Psoas muscle (tissue), 8 donors: ENCODE data around the gene HAUS5. TPM values are rescaled to one million over a fixed set of nuclear protein-coding genes. Genes with fewer than 3 reads are reported as not detected.
A peak's percentile ranks its signal among the peaks of the same experiment; 100 is the strongest.

Experiments used
- ATAC-seq, 4 donors: fragments of 200-7000 bp; cut with Tn5 transposase; one replicate each; pipeline ENCODE4 v1.9.1; 2020; ENCODE audit warnings: moderate library complexity in 3 of 4, mild to moderate bottlenecking in 2 of 4
- DNase-seq, 2 donors: peaks; one replicate each; pipeline ENCODE4 v3.0.0-alpha.2; 2020
- H3K27ac ChIP-seq: fragments of 200-600 bp; one replicate; pipeline ENCODE4 v1.8.0; 2022
- H3K27me3 ChIP-seq, 3 donors: fragments of 200-600 bp in 1 of 3; one replicate each; pipeline versions ENCODE4 v1.6.1 to v1.8.0; 2013 to 2022; ENCODE audit warnings: low read length in 2 of 3, mild to moderate bottlenecking in 2 of 3, moderate library complexity in 1 of 3; ENCODE audit not compliant: insufficient read depth in 3 of 3
- H3K36me3 ChIP-seq, 2 donors: fragments of 200-600 bp in 1 of 2; one replicate each; pipeline versions ENCODE4 v1.6.1 to v1.8.0; 2013 to 2022; ENCODE audit warnings: low read depth in 1 of 2, mild to moderate bottlenecking in 1 of 2, moderate library complexity in 1 of 2; ENCODE audit not compliant: insufficient read depth in 1 of 2
- H3K4me1 ChIP-seq: fragments of 200-600 bp; one replicate; pipeline ENCODE4 v1.8.0; 2022
- H3K4me3 ChIP-seq: fragments of 200-600 bp; one replicate; pipeline ENCODE4 v1.8.0; 2022; ENCODE audit warnings: mild to moderate bottlenecking
- H3K9me3 ChIP-seq: fragments of 200-600 bp; one replicate; pipeline ENCODE4 v1.8.0; 2022
- WGBS, 3 donors: extraction: QIAGEN DNeasy Blood & Tissue Kit; methylation state at CpG; one replicate each; pipeline versions ENCODE4 v1.1.6 to v1.1.7; 2013; 5-methylcytosine and 5-hydroxymethylcytosine counted together
- intact Hi-C, 2 donors: fragments of 100-400 bp; cut with DNase I; formaldehyde crosslinking; loops; one replicate each; pipeline versions ENCODE4 v1.11.0 to v1.14.2; 2022
- polyA plus RNA-seq, 3 donors: library from polyadenylated mRNA; stranded (reverse); fragments of 200-250 nt; gene quantifications; one replicate each; pipeline ENCODE4 v1.2.3, GENCODE V29; 2013
- total RNA-seq, 4 donors: library from RNA; stranded (reverse); fragmentation: NEBNext Ultra II Directional in 2 of 4; extraction: Animal tissue kit (Norgen Biotek cat#: 25700) in 2 of 4; gene quantifications; one replicate each; pipeline versions ENCODE4 v1.2.1 to v1.2.4, GENCODE V29; 2021 to 2023
- TF ChIP-seq, protein P1 (sequence below): fragments of 200-600 bp; IDR thresholded peaks from one replicate; pipeline ENCODE4 v1.8.0; 2022; ENCODE audit warnings: antibody characterized with exemption
- donor health status: healthy with polysubstance abuse.
- donor health status: DM: no; HTN: no; CAD: no; lungs with moderate emphysema.
- donor health status: Bipolar disorder and iron deficiency.
- donor health status: healthy.
- donor health status: DM: yes; HTN: yes; CAD: no.
- donor health status: DM: no; HTN: no; CAD: no.
- donor health status: DM: no; HTN: no; CAD: no.
- donor health status: DM: yes; HTN: yes; CAD: no.

Gene HAUS5
- total and polyA plus RNA-seq, 7 donors = 2.5 to 6.1 (median 3.6) TPM

- Histone ChIP-seq H3K4me3 (no peak overlapping the region), H3K27me3 (no peaks in the 10 kb centered on the region), H3K36me3 (no peaks in the 10 kb centered on the region), H3K9me3 (peaks cover 4% of the 10 kb centered on the region), H3K4me1 (peaks cover 9% of the 10 kb centered on the region), H3K27ac (no peak overlapping the region)
- intact Hi-C loops = no loop called here
- TF ChIP-seq, protein P1, sequence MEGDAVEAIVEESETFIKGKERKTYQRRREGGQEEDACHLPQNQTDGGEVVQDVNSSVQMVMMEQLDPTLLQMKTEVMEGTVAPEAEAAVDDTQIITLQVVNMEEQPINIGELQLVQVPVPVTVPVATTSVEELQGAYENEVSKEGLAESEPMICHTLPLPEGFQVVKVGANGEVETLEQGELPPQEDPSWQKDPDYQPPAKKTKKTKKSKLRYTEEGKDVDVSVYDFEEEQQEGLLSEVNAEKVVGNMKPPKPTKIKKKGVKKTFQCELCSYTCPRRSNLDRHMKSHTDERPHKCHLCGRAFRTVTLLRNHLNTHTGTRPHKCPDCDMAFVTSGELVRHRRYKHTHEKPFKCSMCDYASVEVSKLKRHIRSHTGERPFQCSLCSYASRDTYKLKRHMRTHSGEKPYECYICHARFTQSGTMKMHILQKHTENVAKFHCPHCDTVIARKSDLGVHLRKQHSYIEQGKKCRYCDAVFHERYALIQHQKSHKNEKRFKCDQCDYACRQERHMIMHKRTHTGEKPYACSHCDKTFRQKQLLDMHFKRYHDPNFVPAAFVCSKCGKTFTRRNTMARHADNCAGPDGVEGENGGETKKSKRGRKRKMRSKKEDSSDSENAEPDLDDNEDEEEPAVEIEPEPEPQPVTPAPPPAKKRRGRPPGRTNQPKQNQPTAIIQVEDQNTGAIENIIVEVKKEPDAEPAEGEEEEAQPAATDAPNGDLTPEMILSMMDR = no peak
- ATAC-seq (no peak), DNase-seq (no peak)
- 68 to 75% (median 74%) methylated on average over 2 of the region's 2 CpGs for WGBS, 3 donors
Measured at GRCh38 chr19:35608251-35608650, 4.3 kb upstream of the HAUS5 start.

DNA sequence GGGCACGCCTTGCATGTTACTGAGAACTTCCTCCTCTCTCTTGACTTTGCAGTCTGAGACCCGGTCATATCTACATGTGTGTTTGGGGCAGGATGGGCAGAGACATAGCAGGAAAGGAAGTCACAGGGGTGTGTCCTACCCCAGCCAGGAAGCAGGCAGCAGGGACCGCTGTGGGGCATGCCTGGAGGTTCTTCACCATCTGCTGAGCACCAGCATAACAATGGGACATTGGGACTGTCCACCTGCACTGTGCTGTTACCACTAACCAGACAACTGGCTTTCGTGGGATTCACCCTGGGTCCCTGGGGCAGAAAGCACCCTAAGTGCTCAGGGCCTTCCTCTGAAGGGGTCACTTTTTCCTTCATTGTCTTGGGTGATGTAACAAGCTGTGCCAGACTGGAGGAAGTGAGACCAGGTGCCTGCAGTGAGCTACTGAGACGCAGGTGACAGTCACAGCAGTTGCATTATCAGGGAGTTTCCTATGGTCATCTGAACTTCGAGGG, 2.6 kb upstream of the HAUS5 start:
- TF ChIP-seq, protein P1 = no peak
- Histone ChIP-seq H3K27ac (no peak overlapping the region), H3K36me3 (no peaks in the 10 kb centered on the region), H3K4me3 (no peak overlapping the region), H3K4me1 (peaks cover 9% of the 10 kb centered on the region), H3K27me3 (no peaks in the 10 kb centered on the region), H3K9me3 (peaks cover 4% of the 10 kb centered on the region)
- intact Hi-C loops = loop anchor here in 1 of 2 donors (5.0 kb wide), 1 partner anchor 68 kb away; no protein-coding TSS in a partner anchor
- ATAC-seq = no peak
- WGBS, 3 donors = 70 to 79% (median 72%) methylated on average over 6 of the region's 6 CpGs
- DNase-seq = peak in 1 of 2 donors; percentile 34

GRCh38 chr19:35612224-35612558, 344 bp upstream of the HAUS5 start:
- intact Hi-C loops = loop anchor here in 1 of 2 donors (5.0 kb wide), 1 partner anchor 70 kb away; no protein-coding TSS in a partner anchor
- peaks cover 0 to 12% of the 10 kb centered on the region in 2 donors for H3K36me3 ChIP-seq
- ATAC-seq = no peak
- TF ChIP-seq, protein P1 = no peak
- H3K27ac ChIP-seq = peak overlapping the region; percentile 57
- H3K9me3 ChIP-seq = peaks cover 4% of the 10 kb centered on the region
- H3K4me3 ChIP-seq = peak overlapping the region; percentile 82
- no peaks in the 10 kb centered on the region for H3K27me3 ChIP-seq
- WGBS, 3 donors = 26 to 31% (median 29%) methylated on average over 9 of the region's 9 CpGs
- peaks cover 9% of the 10 kb centered on the region for H3K4me1 ChIP-seq
- DNase-seq = no peak

DNA sequence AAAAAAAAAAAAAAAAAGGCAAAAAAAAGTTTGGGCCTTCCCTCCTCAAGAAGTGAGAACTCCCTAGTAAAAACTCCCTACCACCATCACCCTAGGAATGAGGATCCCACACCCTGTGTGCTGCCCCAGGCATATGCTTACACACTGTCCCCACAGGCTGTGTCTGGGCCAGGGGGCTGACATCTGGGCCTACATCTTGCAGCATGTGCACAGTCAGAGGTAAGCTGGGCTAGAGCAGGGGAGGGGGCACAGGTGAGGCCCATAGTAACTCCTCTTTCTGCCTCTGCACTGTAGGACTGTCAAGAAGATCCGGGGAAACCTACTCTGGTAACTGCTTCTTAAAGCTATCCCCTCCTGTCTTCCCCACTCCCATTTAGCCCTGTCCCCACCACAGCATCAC, 1.0 kb downstream of the HAUS5 start:
- H3K9me3 ChIP-seq = no peaks in the 10 kb centered on the region
- peak in 1 of 2 donors; percentile 45 for DNase-seq
- H3K27me3 ChIP-seq = no peaks in the 10 kb centered on the region
- peaks cover 9% of the 10 kb centered on the region for H3K4me1 ChIP-seq
- no peak for ATAC-seq
- intact Hi-C loops = loop anchor here in 1 of 2 donors (5.0 kb wide), 1 partner anchor 71 kb away; no protein-coding TSS in a partner anchor
- H3K27ac ChIP-seq = no peak overlapping the region
- peaks cover 0 to 18% of the 10 kb centered on the region in 2 donors for H3K36me3 ChIP-seq
- 54 to 77% (median 71%) methylated on average over 1 of the region's 1 CpG for WGBS, 3 donors
- no peak overlapping the region for H3K4me3 ChIP-seq
- TF ChIP-seq, protein P1 = no peak

DNA sequence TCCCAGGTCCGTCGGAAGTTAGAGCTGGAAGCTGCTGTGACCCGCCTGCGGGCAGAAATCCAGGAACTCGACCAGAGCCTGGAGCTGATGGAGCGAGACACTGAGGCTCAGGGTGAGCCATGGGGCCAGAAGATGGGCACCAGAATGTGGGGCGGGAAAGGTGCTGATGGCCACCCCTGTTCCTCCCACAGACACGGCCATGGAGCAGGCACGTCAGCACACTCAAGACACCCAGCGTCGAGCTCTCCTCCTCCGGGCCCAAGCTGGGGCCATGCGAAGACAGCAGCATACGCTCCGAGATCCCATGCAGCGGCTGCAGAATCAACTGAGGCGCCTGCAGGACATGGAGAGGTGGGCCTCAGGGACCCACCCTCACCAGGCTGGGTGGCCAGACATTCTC, 2.5 kb downstream of the HAUS5 start:
- peaks cover 0 to 18% of the 10 kb centered on the region in 2 donors for H3K36me3 ChIP-seq
- no peaks in the 10 kb centered on the region for H3K27me3 ChIP-seq
- H3K27ac ChIP-seq = no peak overlapping the region
- H3K4me3 ChIP-seq = no peak overlapping the region
- peaks cover 9% of the 10 kb centered on the region for H3K4me1 ChIP-seq
- H3K9me3 ChIP-seq = no peaks in the 10 kb centered on the region
- ATAC-seq (no peak), DNase-seq (peak in 1 of 2 donors; percentile 46)
- TF ChIP-seq, protein P1 = no peak
- intact Hi-C loops = no loop called here
- WGBS, 3 donors = 87 to 94% (median 92%) methylated on average over 17 of the region's 17 CpGs
